GM19467 (cell line): ENCODE data around the gene CYP2W1.
"Not testable (repeated sequence)": the region's sequence is repeated elsewhere in the genome, so short reads cannot be mapped to it uniquely, and the experiment has no call there.

ENCODE experiments used
- ATAC-seq: cut with Tn5 transposase; IDR thresholded peaks from one replicate; pipeline ENCODE4 v1.9.1; 2021; ENCODE audit warnings: mild to moderate bottlenecking, moderate library complexity; ENCODE audit not compliant: unreplicated experiment

Gene CYP2W1

GRCh38 chr7:992709-993607, 10.0 kb downstream of the CYP2W1 start:
- peak; percentile 88 for ATAC-seq

DNA sequence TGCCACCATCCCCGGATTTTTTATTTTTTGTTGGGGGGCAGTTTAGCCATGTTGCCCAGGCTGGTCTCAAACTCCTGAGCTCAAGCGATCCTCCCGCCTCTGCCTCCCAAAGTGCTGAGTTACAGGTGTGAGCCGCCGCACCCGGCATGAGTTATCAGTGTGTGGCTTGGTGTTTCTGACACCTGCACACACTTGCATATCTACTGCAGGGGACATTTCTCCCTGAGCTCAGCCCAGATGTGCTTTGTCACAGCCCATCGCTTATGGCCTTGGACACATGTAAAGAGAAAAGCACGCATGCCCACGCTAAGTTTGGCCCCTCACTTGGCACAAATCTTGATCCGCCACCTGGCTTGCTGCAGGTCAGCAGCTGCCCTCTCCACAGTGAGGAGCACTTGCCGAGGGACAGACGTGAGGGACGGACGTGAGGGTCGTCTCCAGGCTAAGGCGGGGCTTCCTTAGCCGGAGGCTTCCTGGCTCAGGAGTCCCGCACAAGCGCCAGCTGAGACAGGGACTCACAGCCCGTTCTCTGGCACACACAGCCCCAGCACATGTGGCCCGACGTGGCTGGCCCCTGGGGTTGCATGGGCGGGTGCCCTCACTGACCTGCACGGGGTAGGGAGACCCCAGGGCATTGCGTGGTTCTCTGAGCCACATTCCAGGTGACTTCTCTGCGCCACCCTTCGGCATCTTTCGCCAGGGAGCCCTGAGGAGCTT, 11.8 kb downstream of the CYP2W1 start:
- ATAC-seq, result no peak

DNA sequence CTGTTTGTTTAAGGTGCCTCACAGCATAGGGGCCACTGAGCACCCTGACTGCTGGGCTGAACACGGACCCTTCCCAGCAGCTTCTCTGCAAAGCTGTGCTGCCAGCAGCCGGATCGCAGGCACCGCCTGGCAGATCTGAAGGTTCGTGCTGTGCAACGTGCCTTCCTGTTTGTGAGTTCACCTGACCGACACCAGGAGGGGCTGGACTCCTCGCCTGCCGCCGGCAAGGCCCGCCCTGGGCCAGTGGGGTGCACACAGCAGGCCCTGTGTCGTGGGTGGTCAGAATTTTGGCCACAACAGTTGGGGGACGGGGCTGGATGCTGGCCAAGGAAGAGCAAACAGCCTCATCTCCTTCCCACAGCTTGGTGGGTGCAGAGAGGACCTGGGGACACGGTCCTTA, 12.6 kb downstream of the CYP2W1 start:
- ATAC-seq, result no peak

- no peak for ATAC-seq
Observed at GRCh38 chr7:996079-996872, 13.3 kb downstream of the CYP2W1 start.

- ATAC-seq, result no peak
Observed at GRCh38 chr7:997404-998395, 14.7 kb downstream of the CYP2W1 start.

- ATAC-seq, result no peak
Observed at GRCh38 chr7:999149-999879, 16.3 kb downstream of the CYP2W1 start.

- ATAC-seq, result no peak
Observed at GRCh38 chr7:999941-1000935, 17.3 kb downstream of the CYP2W1 start.

GRCh38 chr7:1001069-1001770, 18.2 kb downstream of the CYP2W1 start:
- not testable (repeated sequence) for ATAC-seq

- not testable (repeated sequence) for ATAC-seq
Observed at GRCh38 chr7:1002026-1002425, 19.0 kb downstream of the CYP2W1 start.

DNA sequence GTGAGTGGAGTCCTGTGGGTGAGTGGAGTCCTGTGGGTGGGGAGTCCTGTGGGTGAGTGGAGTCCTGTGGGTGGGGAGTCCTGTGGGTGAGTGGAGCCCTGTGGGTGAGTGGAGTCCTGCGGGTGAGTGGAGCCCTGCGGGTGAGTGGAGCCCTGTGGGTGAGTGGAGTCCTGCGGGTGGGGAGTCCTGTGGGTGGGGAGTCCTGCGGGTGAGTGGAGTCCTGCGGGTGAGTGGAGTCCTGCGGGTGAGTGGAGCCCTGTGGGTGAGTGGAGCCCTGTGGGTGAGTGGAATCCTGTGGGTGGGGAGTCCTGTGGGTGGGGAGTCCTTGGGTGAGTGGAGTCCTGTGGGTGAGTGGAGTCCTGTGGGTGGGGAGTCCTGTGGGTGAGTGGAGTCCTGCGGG, 19.5 kb downstream of the CYP2W1 start:
- ATAC-seq, result not testable (repeated sequence)

DNA sequence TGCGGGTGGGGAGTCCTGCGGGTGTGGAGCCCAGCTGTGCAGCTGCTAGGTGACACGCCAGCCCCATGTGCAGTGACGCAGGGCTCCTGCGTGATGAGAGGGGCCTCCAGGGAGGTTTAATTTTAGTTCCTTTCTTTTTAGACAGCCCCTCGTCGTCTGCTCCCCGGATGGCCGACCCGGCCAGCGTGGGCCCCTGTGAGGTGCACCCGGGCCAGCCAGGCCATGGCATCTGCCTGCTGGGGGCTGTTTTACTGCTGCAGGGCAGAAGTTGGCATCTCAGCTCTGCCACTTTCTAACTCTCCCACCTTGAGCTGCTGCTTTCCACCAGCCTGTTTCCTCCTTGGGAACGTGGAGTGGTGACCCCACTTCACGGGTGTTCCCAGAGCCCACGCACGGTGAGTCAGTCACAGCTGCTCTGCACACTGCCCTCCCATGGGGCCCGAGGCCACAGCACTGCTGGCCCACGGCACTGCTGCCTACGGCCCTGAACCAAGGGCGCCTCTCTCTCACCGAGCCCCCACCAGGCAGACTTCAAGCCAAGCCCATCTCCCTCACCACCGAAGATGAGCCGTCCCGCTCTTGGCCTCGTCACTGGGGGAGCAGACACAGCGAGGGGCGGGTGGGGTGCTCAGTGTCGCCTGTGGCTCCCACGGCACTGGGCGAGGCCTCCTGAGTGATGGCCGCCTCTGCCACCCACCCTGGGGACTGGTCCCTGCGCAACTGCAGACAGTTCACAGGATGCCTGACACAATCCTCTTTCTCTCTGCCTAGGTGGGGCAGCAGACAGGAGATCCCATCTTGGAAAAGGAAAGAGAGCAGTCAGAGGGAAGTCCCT, 21.3 kb downstream of the CYP2W1 start:
- no peak for ATAC-seq

DNA sequence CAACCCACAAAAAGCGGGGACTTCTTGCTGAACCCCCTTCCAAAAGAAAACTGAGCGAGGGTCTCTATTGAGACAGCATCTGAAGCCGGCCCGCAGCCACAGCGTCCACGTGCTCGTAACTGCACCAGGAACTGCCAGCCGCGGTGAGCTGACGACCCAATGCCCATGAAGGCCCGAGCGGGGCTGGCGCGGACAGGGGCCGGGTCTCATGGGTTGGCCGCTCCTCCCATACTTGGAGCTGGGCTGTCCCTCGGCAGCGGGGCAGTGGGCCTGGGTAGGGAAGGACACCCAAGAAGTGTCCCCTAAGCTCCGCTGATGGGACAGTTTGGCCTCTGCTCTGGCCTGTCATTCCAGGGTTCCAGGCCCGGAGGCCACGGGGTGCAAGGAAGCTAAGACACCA, 22.3 kb downstream of the CYP2W1 start:
- ATAC-seq, result no peak

- ATAC-seq, result no peak
Observed at GRCh38 chr7:1007901-1008300, 24.9 kb downstream of the CYP2W1 start.

- no peak for ATAC-seq
Observed at GRCh38 chr7:1008733-1009363, 25.9 kb downstream of the CYP2W1 start.

- no peak for ATAC-seq
Observed at GRCh38 chr7:1009747-1010146, 26.8 kb downstream of the CYP2W1 start.

GRCh38 chr7:1010226-1010625, 27.2 kb downstream of the CYP2W1 start:
- ATAC-seq, result no peak
